Immature natural killer cell (primary cell): ENCODE results near the gene FOXA2. TPM values are rescaled to one million over a fixed set of nuclear protein-coding genes. Genes with fewer than 3 reads are reported as not detected.

Experiments used
- DNase-seq, 3 donors: peaks; one replicate each; pipeline ENCODE4 v3.0.0; 2022; ENCODE audit warnings: mixed read lengths in 1 of 3
- H3K27ac Mint-ChIP-seq, 6 donors: one replicate each; pipeline ENCODE4 v1.8.0; 2020; ENCODE audit warnings: mixed read lengths in 6 of 6, mild to moderate bottlenecking in 5 of 6, inconsistent platforms in 4 of 6, moderate library complexity in 3 of 6
- H3K27me3 Mint-ChIP-seq, 3 donors: one replicate each; pipeline ENCODE4 v1.8.0; 2020 to 2021; ENCODE audit warnings: low read depth in 3 of 3, mild to moderate bottlenecking in 3 of 3, mixed read lengths in 3 of 3, moderate library complexity in 3 of 3, inconsistent platforms in 1 of 3
- H3K36me3 Mint-ChIP-seq, 3 donors: one replicate each; pipeline ENCODE4 v1.8.0; 2020; ENCODE audit warnings: mixed read lengths in 3 of 3, inconsistent platforms in 2 of 3, mild to moderate bottlenecking in 2 of 3
- H3K4me1 Mint-ChIP-seq, 2 donors: one replicate each; pipeline ENCODE4 v1.8.0; 2020; ENCODE audit warnings: inconsistent platforms in 2 of 2, mild to moderate bottlenecking in 2 of 2, mixed read lengths in 2 of 2, moderate library complexity in 1 of 2
- H3K4me3 Mint-ChIP-seq, 5 donors: one replicate each; pipeline ENCODE4 v1.8.0; 2020; ENCODE audit warnings: mild to moderate bottlenecking in 5 of 5, mixed read lengths in 5 of 5, inconsistent platforms in 3 of 5, moderate library complexity in 3 of 5
- H3K9me3 Mint-ChIP-seq, 6 donors: one replicate each; pipeline ENCODE4 v1.8.0; 2020; ENCODE audit warnings: mild to moderate bottlenecking in 6 of 6, mixed read lengths in 6 of 6, inconsistent platforms in 4 of 6, moderate library complexity in 3 of 6
- polyA plus RNA-seq, 3 donors: library from polyadenylated mRNA; unstranded; fragments of 300-500 nt; fragmentation: Illumina TruSeq; gene quantifications; one replicate each; pipeline ENCODE4 v1.2.3, GENCODE V29; 2021

Gene FOXA2
- not detected for polyA plus RNA-seq

DNA sequence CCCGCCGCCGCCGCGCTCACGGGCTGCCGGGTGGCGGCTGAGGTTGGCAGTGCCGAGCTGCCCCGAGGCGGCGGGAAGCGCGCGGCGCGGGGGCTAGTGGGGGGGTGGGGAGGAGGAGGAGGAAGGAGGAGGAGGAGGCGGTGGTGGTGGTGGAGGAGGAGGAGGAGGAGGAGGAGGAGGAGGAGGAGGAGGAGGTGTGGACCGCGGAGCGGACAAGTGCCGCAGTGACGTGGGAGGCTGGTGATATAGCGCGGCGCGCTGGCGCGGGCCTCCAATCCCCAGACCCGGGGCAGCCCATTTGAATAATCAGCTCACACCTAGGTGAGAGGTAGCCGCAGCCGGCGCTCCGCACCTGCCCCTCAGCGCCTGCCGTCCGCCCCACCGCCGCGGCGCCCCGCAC lies at the start of gene FOXA2:
Gene FOXA2 (minus strand): TSS at position 51 of the 400 bp plus-strand sequence. CDS start 294 bp downstream, outside the sequence.
- H3K9me3 Mint-ChIP-seq, result peaks cover 0 to 24% (median 3%) of the 10 kb centered on the region in 6 donors
- no peaks in the 10 kb centered on the region for H3K4me1 Mint-ChIP-seq
- no peak for DNase-seq
- H3K27ac Mint-ChIP-seq, result no peak within 1 kb of the TSS
- H3K36me3 Mint-ChIP-seq, result peaks cover 0 to 8% (median 0%) of the 10 kb centered on the region in 3 donors
- peaks cover 12 to 25% (median 20%) of the 10 kb centered on the region in 3 donors for H3K27me3 Mint-ChIP-seq
- H3K4me3 Mint-ChIP-seq, result no peak within 1 kb of the TSS

DNA sequence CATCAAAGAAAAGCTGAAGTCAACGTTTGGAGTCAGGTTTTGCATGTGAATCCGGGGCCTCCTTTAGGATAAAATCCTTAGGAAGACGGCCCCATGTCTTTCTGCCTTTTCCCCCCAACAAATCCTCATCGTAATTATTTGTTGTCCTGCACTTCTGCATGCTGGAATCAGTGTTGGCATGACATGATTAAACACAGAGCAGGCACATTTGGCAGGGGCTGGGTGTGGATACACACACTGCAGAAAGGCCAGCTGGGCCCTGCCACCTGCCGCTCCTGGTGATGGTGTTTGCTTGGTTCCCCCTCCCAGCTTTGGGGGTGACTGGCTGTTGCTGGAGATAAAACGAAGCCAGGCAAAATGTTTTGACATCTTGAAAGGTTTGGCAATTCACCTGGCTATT lies 46.3 kb upstream of the FOXA2 start:
- H3K27me3 Mint-ChIP-seq, result peaks cover 0 to 4% (median 4%) of the 10 kb centered on the region in 3 donors
- H3K27ac Mint-ChIP-seq, result no peak overlapping the region
- no peak for DNase-seq
- no peaks in the 10 kb centered on the region for H3K4me1 Mint-ChIP-seq
- no peak overlapping the region for H3K4me3 Mint-ChIP-seq
- no peaks in the 10 kb centered on the region for H3K36me3 Mint-ChIP-seq
- H3K9me3 Mint-ChIP-seq, result no peaks in the 10 kb centered on the region

DNA sequence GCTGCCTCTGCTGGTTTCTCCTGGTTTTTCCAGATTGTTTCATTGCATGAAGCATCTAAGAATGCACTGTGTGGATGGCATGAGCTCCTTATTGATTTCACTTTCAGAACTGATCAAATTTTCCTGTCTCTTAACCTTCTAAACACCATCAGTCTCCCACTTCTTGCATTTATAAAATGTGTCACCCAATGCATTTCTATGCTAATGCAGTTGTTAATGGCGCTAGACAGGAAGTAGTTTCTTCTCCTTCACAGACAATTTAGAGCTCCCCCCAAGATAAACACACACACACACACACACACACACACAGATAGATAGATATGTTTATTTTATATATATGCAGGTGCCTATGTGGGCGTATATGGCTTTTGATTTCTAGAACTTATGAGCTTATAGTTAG lies 45.6 kb upstream of the FOXA2 start:
- DNase-seq, result no peak
- Mint-ChIP-seq H3K27ac (no peak overlapping the region), H3K4me1 (no peaks in the 10 kb centered on the region), H3K27me3 (peaks cover 0 to 7% (median 4%) of the 10 kb centered on the region in 3 donors), H3K36me3 (no peaks in the 10 kb centered on the region), H3K4me3 (no peak overlapping the region), H3K9me3 (peaks cover 0 to 2% (median 0%) of the 10 kb centered on the region in 6 donors)

DNA sequence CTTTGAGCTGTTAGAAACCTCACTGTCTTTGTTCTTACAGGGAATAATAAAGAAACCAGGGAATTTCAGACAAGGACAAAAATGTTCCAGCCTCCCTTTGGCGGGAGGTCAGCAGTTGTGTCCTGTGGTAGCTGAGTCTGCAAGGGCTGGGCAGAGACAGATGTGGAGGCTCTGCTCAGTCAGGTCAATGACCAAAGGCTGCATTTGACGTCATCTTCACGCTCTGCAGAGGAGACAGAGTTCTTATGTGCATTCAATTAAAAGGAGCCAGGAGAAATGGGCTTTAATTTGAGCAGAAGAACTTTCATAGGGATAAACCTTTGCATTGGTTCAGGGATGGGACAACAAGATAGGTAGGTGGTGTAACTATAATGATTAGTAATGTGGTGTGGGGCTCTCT lies 45.1 kb upstream of the FOXA2 start:
- H3K27ac Mint-ChIP-seq, result no peak overlapping the region
- peaks cover 0 to 2% (median 0%) of the 10 kb centered on the region in 6 donors for H3K9me3 Mint-ChIP-seq
- no peaks in the 10 kb centered on the region for H3K4me1 Mint-ChIP-seq
- no peak for DNase-seq
- peaks cover 0 to 7% (median 4%) of the 10 kb centered on the region in 3 donors for H3K27me3 Mint-ChIP-seq
- no peak overlapping the region for H3K4me3 Mint-ChIP-seq
- H3K36me3 Mint-ChIP-seq, result no peaks in the 10 kb centered on the region

DNA sequence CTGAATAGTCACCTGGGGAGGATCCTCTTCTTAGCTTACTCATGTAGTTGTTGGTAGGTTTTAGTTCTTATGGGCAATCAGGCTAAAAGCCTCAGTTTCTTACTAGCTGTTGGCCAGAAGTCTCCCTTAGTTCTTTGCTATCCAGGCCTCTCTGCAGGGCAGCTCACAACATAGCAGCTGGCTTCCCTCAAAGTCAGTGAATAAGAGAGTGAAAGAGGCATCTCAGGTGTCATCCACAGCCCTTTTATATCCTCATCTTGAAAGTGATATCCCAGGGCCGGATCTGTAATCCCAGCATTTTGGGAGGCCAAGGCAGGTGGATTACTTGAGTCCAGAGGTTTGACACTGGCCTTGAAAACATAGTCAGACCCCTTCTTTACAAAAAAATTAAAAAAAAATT lies 42.1 kb upstream of the FOXA2 start:
- Mint-ChIP-seq H3K27ac (no peak overlapping the region), H3K4me1 (no peaks in the 10 kb centered on the region), H3K36me3 (no peaks in the 10 kb centered on the region), H3K9me3 (peaks cover 0 to 2% (median 0%) of the 10 kb centered on the region in 6 donors), H3K27me3 (peaks cover 0 to 4% (median 3%) of the 10 kb centered on the region in 3 donors), H3K4me3 (no peak overlapping the region)
- no peak for DNase-seq

DNA sequence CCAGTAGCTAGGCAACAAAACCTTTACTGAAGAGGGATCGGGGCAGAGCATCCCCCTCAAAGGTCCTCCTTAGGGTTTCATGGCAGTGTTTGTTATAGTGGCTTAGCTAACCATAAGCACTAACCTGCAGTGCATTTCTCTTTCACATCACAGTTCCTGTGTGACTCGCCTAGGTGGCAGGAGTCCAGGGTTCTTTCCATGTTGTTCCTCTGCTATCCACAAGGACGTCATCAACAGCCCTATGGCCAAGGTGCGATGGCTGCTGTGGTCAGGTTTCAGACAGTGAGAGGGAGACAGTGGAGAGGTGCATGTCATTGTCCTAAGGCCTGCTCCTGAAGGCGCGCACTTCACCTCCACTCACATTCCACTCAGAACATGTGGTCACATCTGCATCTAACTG lies 38.8 kb upstream of the FOXA2 start:
- DNase-seq, result no peak
- Mint-ChIP-seq H3K36me3 (no peaks in the 10 kb centered on the region), H3K27ac (no peak overlapping the region)

DNA sequence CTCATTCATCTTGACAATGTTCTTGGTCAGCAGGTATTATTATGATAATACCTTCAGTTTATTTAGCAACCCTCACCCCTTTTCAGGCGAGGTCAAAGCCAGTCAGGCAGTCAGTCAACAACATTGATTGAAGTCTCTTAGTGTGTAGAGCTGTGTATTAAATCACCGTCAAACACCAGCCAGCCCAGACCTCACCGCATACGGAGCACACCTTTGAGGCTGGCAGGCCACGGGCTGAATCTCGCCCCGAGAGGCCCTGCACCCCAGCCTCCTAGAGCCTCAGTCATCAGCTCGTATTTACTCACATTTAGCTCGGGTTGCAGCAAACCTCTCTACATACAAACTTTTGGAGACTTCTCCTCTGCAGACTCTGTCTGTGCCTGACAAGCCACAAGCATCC lies 36.0 kb upstream of the FOXA2 start:
- no peak for DNase-seq
- Mint-ChIP-seq H3K27me3 (peaks cover 0 to 5% (median 2%) of the 10 kb centered on the region in 3 donors), H3K36me3 (no peaks in the 10 kb centered on the region), H3K4me1 (no peaks in the 10 kb centered on the region), H3K27ac (no peak overlapping the region), H3K9me3 (peaks cover 0 to 2% (median under 1%) of the 10 kb centered on the region in 6 donors), H3K4me3 (no peak overlapping the region)

More for the DNA sequence above, 38.8 kb upstream of the FOXA2 start:
- H3K4me1 Mint-ChIP-seq, result no peaks in the 10 kb centered on the region
- H3K9me3 Mint-ChIP-seq, result peaks cover 0 to 2% (median 0%) of the 10 kb centered on the region in 6 donors
- no peak overlapping the region for H3K4me3 Mint-ChIP-seq
- peaks cover 0 to 3% (median 2%) of the 10 kb centered on the region in 3 donors for H3K27me3 Mint-ChIP-seq

DNA sequence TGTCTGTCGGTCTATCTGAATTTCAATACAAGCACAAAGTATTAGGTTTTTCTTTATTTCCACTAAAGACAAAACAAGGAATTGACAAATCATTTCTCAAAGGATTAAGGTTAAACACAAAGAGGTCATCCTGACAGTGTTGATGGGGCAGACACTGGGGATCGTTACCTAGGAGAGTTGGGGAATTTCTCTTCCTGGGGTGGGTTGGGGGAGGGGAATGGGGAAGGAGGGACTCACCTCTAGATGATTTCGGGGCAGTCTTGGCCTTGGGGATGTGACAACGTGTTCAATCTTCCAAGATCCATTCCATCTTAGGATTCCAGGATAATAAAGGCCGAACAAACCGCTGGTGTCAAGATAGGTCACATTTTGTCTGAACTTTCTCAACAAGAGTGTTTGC lies 35.4 kb upstream of the FOXA2 start:
- no peak for DNase-seq
- no peaks in the 10 kb centered on the region for H3K36me3 Mint-ChIP-seq
- no peak overlapping the region for H3K27ac Mint-ChIP-seq
- H3K9me3 Mint-ChIP-seq, result peaks cover 0 to 2% (median under 1%) of the 10 kb centered on the region in 6 donors
- H3K27me3 Mint-ChIP-seq, result peaks cover under 1 to 2% (median 2%) of the 10 kb centered on the region in 3 donors
- H3K4me1 Mint-ChIP-seq, result no peaks in the 10 kb centered on the region
- H3K4me3 Mint-ChIP-seq, result no peak overlapping the region

DNA sequence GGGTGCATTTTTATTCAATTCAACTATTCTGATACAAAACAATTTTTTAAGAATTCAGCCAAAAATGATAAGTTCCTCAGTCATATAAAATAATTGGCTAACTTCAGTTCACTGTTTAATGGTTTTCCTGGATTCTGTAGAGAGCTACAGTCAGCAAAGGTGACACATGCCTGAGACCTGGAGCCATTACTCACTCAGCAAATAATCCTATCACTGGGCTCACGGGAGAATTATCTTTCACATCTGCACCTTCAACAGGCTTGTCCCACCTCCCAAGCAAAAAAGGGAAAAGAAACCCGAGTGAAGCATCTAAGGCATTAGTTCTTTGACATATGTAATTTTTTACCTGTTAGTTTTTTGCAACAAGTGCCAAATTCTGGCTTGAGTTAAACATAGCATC lies 34.9 kb upstream of the FOXA2 start:
- Mint-ChIP-seq H3K27me3 (peaks cover 2% of the 10 kb centered on the region in 3 donors), H3K9me3 (peaks cover 0 to 4% (median 2%) of the 10 kb centered on the region in 6 donors), H3K4me1 (no peaks in the 10 kb centered on the region), H3K27ac (no peak overlapping the region), H3K36me3 (no peaks in the 10 kb centered on the region), H3K4me3 (no peak overlapping the region)
- no peak for DNase-seq

DNA sequence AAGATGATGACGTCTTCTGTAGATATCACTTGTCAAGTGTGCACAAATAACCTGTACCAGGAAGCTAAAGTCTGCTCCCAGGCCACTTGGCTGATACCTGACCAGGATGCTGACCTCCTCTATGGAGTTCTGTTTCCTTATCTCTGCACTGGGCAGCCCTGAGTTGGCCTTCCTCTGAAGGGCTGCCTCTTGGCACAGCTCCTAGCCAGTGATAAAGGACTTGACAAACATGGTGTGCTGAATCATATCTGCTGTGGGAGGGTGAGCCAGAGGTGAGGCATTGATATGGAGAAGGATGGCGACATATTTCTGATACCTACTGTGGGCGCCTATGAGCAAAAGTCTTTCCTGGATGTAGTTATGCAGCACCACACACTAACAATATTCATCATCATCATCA lies 32.8 kb upstream of the FOXA2 start:
- no peak overlapping the region for H3K27ac Mint-ChIP-seq
- H3K27me3 Mint-ChIP-seq, result peaks cover 0 to 5% (median 2%) of the 10 kb centered on the region in 3 donors
- peaks cover 0 to 5% (median 2%) of the 10 kb centered on the region in 6 donors for H3K9me3 Mint-ChIP-seq
- no peaks in the 10 kb centered on the region for H3K36me3 Mint-ChIP-seq
- DNase-seq, result no peak
- no peaks in the 10 kb centered on the region for H3K4me1 Mint-ChIP-seq
- H3K4me3 Mint-ChIP-seq, result no peak overlapping the region

DNA sequence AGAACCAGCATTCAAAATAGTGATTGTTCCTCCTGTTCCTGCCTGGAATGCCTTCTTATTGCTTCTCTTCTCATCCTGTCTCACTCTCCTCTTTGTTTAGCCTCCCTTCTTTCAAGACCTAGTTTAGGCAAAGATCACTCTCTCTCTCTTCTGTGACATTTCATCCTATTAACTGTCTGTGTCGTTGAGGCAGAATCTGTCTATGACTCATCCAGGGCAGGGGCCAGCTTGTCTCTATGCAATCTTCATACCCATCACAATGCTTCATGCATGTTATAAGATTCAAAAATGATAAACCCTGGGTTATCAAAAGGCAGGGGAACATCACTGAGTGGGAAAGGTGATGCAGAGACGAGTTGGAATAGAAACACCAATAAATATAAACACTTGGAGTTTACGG lies 32.2 kb upstream of the FOXA2 start:
- no peaks in the 10 kb centered on the region for H3K4me1 Mint-ChIP-seq
- peaks cover 0 to 5% (median 2%) of the 10 kb centered on the region in 3 donors for H3K27me3 Mint-ChIP-seq
- H3K36me3 Mint-ChIP-seq, result no peaks in the 10 kb centered on the region
- DNase-seq, result no peak
- no peak overlapping the region for H3K27ac Mint-ChIP-seq
- no peak overlapping the region for H3K4me3 Mint-ChIP-seq
- peaks cover 0 to 5% (median 2%) of the 10 kb centered on the region in 6 donors for H3K9me3 Mint-ChIP-seq

DNA sequence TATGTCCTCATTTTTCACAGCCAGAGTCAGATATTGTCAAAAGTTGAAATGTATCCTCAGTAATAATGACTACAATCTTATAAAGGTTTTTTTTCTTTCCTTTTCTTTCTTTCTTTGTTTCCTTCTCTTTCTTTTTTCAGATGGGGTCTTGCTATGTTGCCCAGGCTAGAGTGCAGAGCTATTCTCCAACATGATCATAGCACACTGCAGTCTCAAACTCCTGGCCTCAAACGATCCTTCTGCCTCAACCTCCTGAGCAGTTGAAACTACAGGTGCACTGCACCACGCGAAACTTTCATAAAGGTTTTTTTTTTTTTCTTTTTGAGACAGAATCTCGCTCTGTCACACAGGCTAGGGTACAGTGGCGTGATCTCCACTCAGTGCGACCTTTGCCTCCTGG lies 31.1 kb upstream of the FOXA2 start:
- DNase-seq, result no peak
- Mint-ChIP-seq H3K4me1 (no peaks in the 10 kb centered on the region), H3K4me3 (no peak overlapping the region), H3K9me3 (peaks cover 0 to 6% (median 2%) of the 10 kb centered on the region in 6 donors), H3K27me3 (peaks cover 2 to 8% (median 3%) of the 10 kb centered on the region in 3 donors), H3K36me3 (no peaks in the 10 kb centered on the region), H3K27ac (no peak overlapping the region)

DNA sequence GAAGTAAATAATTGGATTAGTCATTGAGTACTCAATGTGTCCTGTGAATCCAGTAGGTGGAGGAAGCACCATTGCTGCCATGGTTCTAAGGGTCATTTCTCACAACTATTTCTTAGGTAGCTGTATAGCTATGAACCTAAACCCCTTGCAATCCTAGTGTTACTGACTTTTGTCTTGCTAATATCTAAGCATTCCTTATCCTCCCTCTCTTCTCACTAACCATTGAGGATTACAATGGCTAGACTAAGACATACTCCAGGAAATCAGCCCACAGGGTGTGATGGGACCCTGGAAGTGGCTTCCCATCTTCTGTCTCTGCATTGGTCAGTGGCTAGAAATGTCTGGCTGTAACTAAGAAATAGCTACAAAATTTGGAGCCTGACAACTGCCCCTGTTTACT lies 27.3 kb upstream of the FOXA2 start:
- peaks cover 0 to 6% (median 2%) of the 10 kb centered on the region in 6 donors for H3K9me3 Mint-ChIP-seq
- H3K27me3 Mint-ChIP-seq, result peaks cover 2 to 8% (median 3%) of the 10 kb centered on the region in 3 donors
- no peak for DNase-seq
- no peak overlapping the region for H3K4me3 Mint-ChIP-seq
- H3K27ac Mint-ChIP-seq, result no peak overlapping the region
- H3K36me3 Mint-ChIP-seq, result no peaks in the 10 kb centered on the region
- no peaks in the 10 kb centered on the region for H3K4me1 Mint-ChIP-seq

DNA sequence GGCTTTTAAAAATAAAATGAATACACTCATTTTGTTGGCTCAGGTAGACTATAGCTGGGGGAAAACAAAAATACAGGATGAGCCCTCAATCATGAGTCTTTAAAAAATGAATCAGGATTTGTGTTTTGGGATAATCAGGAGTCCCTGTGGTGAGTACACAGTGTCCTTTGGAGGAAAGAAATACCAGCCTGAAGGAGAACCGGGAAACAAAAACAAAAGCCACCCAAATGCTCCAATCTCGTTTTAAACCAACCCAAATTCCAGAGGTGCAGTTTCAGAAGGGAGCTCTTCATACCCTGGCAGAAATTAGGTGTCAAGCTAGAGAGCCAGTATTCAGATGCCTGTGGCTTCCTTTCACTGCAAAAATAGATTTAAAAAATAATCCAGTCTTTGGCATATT lies 23.3 kb upstream of the FOXA2 start:
- no peaks in the 10 kb centered on the region for H3K36me3 Mint-ChIP-seq
- peaks cover 3 to 5% (median 4%) of the 10 kb centered on the region in 3 donors for H3K27me3 Mint-ChIP-seq

DNA sequence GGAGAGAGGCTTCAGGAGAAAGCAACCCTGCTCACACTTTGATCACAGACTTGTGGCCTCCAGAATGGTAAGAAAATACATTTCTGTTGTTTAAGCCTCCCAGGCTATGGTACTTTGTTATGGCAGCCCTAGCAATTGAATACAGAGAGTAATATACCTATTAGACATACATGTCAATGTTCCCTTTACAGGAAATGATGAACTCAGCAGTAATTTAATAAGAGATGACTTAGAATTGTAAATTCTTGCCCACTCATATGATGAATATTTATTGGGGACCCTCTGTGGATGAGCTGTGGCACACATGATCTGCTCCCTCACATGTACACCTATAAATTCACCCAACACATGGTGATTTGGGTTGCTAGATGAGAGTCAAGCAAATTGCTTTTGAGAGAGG lies 20.4 kb upstream of the FOXA2 start:
- H3K9me3 Mint-ChIP-seq, result no peaks in the 10 kb centered on the region
- no peak for DNase-seq
- peaks cover 0 to 4% (median 4%) of the 10 kb centered on the region in 3 donors for H3K27me3 Mint-ChIP-seq
- no peaks in the 10 kb centered on the region for H3K4me1 Mint-ChIP-seq
- no peak overlapping the region for H3K4me3 Mint-ChIP-seq
- no peaks in the 10 kb centered on the region for H3K36me3 Mint-ChIP-seq
- no peak overlapping the region for H3K27ac Mint-ChIP-seq

More for the DNA sequence above, 23.3 kb upstream of the FOXA2 start:
- Mint-ChIP-seq H3K27ac (no peak overlapping the region), H3K4me3 (no peak overlapping the region), H3K9me3 (peaks cover 0 to 2% (median 0%) of the 10 kb centered on the region in 6 donors), H3K4me1 (no peaks in the 10 kb centered on the region)
- no peak for DNase-seq
